AG09309 (cell line): ENCODE data around the gene DBNL.

Experiments
- DNase-seq: peaks from one replicate; pipeline ENCODE4 v3.0.0-alpha.2; 2010; ENCODE audit warnings: low read depth
- H3K4me3 ChIP-seq: 2 replicates; pipeline ENCODE4 v1.5.1; 2011; ENCODE audit warnings: mild to moderate bottlenecking, low read depth, low read length, moderate library complexity; ENCODE audit not compliant: control insufficient read depth
- TF ChIP-seq, protein P1 (sequence below): IDR thresholded peaks from 2 replicates; pipeline ENCODE4 v1.5.1; 2011; ENCODE audit warnings: mild to moderate bottlenecking, low read depth, low read length, inconsistent platforms; ENCODE audit not compliant: insufficient read depth, control insufficient read depth; ENCODE audit errors: missing control alignments

DBNL gene

DNA sequence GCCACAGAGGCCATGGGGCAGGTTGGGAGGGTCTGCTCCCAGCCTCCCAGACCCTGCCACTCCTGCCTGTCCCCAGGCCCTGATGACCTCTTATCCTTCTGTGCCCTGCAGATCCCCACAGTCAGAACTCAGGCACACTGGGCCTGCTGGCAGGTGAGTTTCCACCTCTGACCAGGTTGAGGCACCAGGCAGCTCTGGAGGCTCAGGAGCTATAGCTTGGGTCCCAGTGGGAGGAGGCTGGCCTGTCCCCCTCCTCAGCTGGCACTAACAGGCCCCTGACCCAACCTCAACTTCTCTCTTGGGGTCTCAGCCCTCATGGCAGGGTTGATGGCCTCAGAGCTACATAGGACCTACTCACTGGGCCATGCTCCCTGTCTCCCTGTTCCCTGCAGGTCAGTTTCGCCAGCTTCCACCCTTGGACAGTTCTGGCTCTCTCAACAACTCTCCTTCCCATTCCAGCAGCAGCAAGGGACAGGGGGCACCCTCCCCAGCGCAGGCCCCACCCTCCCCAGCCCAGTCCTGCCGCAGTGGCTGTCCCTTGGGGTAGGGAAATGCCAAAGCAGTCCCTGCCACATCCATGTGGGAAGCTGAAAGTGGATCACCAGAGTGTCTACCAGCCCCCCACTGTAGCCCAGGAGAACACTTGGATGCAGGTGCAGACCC, 56.9 kb downstream of the DBNL start:
- no peak for DNase-seq
- TF ChIP-seq, protein P1, sequence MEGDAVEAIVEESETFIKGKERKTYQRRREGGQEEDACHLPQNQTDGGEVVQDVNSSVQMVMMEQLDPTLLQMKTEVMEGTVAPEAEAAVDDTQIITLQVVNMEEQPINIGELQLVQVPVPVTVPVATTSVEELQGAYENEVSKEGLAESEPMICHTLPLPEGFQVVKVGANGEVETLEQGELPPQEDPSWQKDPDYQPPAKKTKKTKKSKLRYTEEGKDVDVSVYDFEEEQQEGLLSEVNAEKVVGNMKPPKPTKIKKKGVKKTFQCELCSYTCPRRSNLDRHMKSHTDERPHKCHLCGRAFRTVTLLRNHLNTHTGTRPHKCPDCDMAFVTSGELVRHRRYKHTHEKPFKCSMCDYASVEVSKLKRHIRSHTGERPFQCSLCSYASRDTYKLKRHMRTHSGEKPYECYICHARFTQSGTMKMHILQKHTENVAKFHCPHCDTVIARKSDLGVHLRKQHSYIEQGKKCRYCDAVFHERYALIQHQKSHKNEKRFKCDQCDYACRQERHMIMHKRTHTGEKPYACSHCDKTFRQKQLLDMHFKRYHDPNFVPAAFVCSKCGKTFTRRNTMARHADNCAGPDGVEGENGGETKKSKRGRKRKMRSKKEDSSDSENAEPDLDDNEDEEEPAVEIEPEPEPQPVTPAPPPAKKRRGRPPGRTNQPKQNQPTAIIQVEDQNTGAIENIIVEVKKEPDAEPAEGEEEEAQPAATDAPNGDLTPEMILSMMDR, result no peak
- H3K4me3 ChIP-seq, result no peak overlapping the region

DNA sequence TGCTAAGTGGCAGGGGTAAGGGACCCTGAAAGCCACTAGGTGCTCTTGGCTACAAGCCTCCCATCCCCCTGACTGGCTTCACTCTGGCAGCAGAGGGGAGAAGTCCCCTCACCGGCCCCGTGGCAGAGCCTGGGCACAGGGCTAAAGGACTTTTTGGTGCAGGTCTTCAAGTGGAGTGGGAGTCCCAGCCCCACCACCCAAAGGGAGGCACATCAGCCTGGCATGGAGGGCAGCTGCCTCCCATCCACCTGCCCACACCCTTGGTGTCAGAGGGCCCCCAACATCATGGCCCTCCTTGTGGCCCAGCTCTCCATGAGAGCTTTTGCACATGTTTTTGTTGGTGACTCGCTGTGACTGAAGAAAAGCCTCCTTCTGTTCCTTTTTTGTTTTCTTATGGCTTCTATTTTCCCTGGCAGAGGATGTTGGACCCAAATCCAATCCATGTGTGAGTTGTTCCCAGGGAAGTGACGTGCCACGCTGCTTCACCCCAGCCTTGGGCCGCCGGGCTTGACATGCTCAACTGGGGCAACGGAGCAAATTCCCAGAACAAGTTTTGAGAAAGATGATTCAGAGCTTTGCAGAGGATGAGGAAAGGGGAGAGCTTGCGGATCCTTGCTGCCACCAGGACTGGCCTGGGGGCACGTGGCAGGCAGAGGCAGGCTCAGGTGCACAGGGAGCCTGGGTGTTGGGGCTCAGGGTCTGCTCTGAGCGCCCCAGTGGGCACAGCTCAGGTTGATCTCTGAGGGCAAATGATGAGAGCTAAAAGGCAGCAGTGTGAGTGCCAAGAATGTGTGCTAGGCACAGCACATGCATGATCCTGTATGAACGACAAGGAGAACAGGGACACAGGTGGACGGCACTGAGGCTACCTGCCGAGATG, 57.7 kb downstream of the DBNL start:
- TF ChIP-seq, protein P1, result no peak
- no peak overlapping the region for H3K4me3 ChIP-seq
- DNase-seq, result peak; percentile 92

DNA sequence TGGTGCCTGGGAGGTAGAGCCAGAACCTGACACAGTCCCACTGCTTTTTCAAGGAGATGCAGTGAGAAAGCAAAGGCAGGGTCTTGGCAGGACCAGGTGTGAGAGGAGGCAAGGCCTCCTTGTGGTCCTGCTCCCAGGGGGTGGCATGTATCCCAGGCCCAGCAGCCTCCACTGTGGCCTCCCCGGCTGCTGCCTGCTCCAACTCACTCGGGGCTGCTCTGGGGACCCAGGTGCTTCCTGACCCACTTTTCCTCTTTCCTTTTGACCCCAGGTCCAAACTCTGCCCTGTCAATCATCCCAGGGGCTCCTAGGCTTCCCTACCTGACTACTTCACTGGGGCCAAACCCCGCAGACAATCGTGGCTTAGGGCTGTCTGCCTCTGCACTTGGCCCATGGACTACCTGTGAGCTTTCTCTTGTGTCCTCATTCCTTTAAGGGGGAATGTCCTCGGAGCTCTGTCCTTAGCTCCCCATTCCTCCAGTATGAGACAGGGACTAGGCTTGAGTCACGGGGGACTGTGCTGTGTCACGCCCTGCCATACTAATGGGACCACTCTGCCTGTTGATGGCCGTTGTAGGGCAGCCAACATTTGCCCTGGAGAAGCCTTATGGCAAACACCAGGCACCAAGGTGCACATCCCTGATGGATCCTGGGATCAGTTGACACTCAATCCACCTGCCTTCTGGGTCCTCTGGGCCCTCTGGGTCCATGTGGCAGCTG, 58.5 kb downstream of the DBNL start:
- no peak overlapping the region for H3K4me3 ChIP-seq
- no peak for DNase-seq
- TF ChIP-seq, protein P1, result no peak

DNA sequence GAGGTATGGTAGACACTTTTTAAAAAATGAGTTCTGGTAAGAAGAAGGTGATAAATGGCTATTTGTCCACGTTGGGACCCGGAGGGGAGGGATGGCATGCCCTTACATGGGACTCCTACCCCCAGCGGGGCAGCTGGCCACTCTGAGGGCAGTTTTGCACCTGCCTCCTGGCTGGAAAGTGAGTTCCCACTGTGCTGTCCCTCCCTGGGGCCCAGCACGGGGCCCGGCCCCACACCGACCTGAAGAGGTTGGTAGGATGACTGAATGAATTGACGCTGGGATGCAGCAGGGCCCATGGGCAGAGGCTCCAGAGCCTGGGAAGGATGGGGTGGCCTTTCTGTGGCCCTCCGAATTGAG, 59.0 kb downstream of the DBNL start:
- TF ChIP-seq, protein P1, result no peak
- H3K4me3 ChIP-seq, result no peak overlapping the region

DNA sequence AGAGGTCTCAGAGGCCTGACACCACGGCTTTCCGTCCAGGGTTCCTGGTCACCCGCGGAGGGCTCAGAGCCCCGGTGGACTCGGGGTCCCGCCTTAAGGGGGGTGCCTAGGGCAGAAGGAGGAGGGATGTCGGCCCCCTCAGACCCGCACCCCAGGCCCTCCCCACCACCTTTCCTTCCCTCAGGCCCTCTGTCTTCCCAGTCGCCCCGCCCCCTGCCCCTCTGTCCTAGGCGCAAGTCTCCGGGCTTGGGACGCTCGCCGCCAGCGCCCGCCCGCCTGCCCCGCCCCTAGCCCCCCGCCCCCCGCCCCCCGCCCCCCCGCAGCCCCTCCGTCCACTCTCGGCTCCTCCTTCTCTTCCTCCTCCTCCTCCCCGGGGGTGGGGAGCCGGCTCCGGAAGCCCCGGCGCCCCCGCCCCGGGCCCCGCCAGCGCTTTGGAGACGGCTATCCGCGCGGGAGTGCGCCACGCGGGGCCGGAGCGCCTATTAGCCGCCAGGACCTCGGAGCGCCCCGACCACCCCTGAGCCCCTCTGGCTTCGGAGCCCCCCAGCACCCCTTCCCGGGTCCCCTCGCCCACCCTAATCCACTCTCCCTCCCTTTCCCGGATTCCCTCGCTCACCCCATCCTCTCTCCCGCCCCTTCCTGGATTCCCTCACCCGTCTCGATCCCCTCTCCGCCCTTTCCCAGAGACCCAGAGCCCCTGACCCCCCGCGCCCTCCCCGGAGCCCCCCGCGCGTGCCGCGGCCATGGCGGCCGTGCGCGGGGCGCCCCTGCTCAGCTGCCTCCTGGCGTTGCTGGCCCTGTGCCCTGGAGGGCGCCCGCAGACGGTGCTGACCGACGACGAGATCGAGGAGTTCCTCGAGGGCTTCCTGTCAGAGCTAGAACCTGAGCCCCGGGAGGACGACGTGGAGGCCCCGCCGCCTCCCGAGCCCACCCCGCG, 59.7 kb downstream of the DBNL start, which contains the start of gene AEBP1:
AEBP1 (plus strand) TSS at position 423 of the 937 bp plus-strand sequence; CDS start at position 744, 321 bp downstream.
- no peak for DNase-seq
- peak within 1 kb of the TSS; percentile 62 for H3K4me3 ChIP-seq
- TF ChIP-seq, protein P1, result no peak

More for the DNA sequence above, 59.0 kb downstream of the DBNL start:
- DNase-seq, result no peak
